Trophoblast cell (in vitro differentiated cells and primary cell): ENCODE measurements around the gene RASSF4.

Experiments used
- DNase-seq, 2 donors: peaks; one replicate each; pipeline ENCODE4 v3.0.0-alpha.2; 2016
- H2AFZ ChIP-seq: 2 replicates; pipeline ENCODE4 v1.6.1; 2013; ENCODE audit warnings: low read length, moderate library complexity, mild to moderate bottlenecking; ENCODE audit not compliant: insufficient read depth, poor library complexity
- H2AK5ac ChIP-seq: 2 replicates; pipeline ENCODE4 v1.6.1; 2013; ENCODE audit warnings: mild to moderate bottlenecking, low read length
- H2BK120ac ChIP-seq: 2 replicates; pipeline ENCODE4 v1.6.1; 2013; ENCODE audit warnings: low read length, mild to moderate bottlenecking, moderate library complexity; ENCODE audit not compliant: insufficient read depth, poor library complexity
- H2BK12ac ChIP-seq: 2 replicates; pipeline ENCODE4 v1.6.1; 2013; ENCODE audit warnings: mild to moderate bottlenecking, low read length, moderate library complexity
- H2BK5ac ChIP-seq: 2 replicates; pipeline ENCODE4 v1.6.1; 2013; ENCODE audit warnings: low read length, low read depth, moderate library complexity, mild to moderate bottlenecking; ENCODE audit not compliant: poor library complexity
- H3K14ac ChIP-seq: 2 replicates; pipeline ENCODE4 v1.6.1; 2013; ENCODE audit warnings: mild to moderate bottlenecking, low read length
- H3K18ac ChIP-seq: 2 replicates; pipeline ENCODE4 v1.6.1; 2013; ENCODE audit warnings: mild to moderate bottlenecking, low read length
- H3K23ac ChIP-seq: 2 replicates; pipeline ENCODE4 v1.6.1; 2013; ENCODE audit warnings: low read length
- H3K27ac ChIP-seq: 2 replicates; pipeline ENCODE4 v1.5.1; 2013; ENCODE audit warnings: low read depth, mild to moderate bottlenecking, inconsistent platforms, low read length, moderate library complexity
- H3K27me3 ChIP-seq: 2 replicates; pipeline ENCODE4 v1.6.1; 2013; ENCODE audit warnings: inconsistent platforms, mild to moderate bottlenecking, low read length, moderate library complexity; ENCODE audit not compliant: insufficient read depth
- H3K36me3 ChIP-seq, 2 experiments: 1 replicate in 1 of 2; 2 replicates in 1 of 2; pipeline ENCODE4 v1.6.1; 2013; ENCODE audit warnings: low read length in 2 of 2, mild to moderate bottlenecking in 2 of 2, moderate library complexity in 1 of 2; ENCODE audit not compliant: insufficient read depth in 2 of 2, control insufficient read depth in 1 of 2
- H3K4ac ChIP-seq: 2 replicates; pipeline ENCODE4 v1.6.1; 2013; ENCODE audit warnings: low read depth, mild to moderate bottlenecking, low read length, moderate library complexity
- H3K4me1 ChIP-seq, 2 experiments: 1 replicate in 1 of 2; 2 replicates in 1 of 2; pipeline ENCODE4 v1.6.1; 2013; ENCODE audit warnings: low read length in 2 of 2, mild to moderate bottlenecking in 2 of 2, moderate library complexity in 1 of 2; ENCODE audit not compliant: insufficient read depth in 2 of 2, control insufficient read depth in 1 of 2
- H3K4me2 ChIP-seq: 2 replicates; pipeline ENCODE4 v1.6.1; 2013; ENCODE audit warnings: inconsistent platforms, mild to moderate bottlenecking, low read length, moderate library complexity
- H3K4me3 ChIP-seq: 2 replicates; pipeline ENCODE4 v1.5.1; 2013; ENCODE audit warnings: mild to moderate bottlenecking, low read depth, low read length, inconsistent platforms
- H3K79me1 ChIP-seq: one replicate; pipeline ENCODE4 v1.6.1; 2013; ENCODE audit warnings: low read length
- H3K79me2 ChIP-seq: 2 replicates; pipeline ENCODE4 v1.6.1; 2013; ENCODE audit warnings: low read length, mild to moderate bottlenecking; ENCODE audit not compliant: control insufficient read depth, insufficient read depth, poor library complexity
- H3K9ac ChIP-seq: 2 replicates; pipeline ENCODE4 v1.6.1; 2013; ENCODE audit warnings: mild to moderate bottlenecking, low read length
- H3K9me3 ChIP-seq: 2 replicates; pipeline ENCODE4 v1.6.1; 2013; ENCODE audit warnings: low read depth, mild to moderate bottlenecking, control low read depth, inconsistent platforms, low read length; ENCODE audit not compliant: insufficient read depth
- H4K12ac ChIP-seq: 2 replicates; pipeline ENCODE4 v1.6.1; 2013; ENCODE audit warnings: low read depth, mild to moderate bottlenecking, low read length, moderate library complexity
- H4K8ac ChIP-seq: 2 replicates; pipeline ENCODE4 v1.6.1; 2013; ENCODE audit warnings: low read depth, mild to moderate bottlenecking, low read length, moderate library complexity
- H4K91ac ChIP-seq: one replicate; pipeline ENCODE4 v1.6.1; 2013; ENCODE audit warnings: low read depth, mild to moderate bottlenecking, low read length, moderate library complexity
- WGBS: extraction: QIAGEN DNeasy Blood & Tissue Kit; methylation state at CpG from one replicate; pipeline ENCODE4 v1.1.7; 2013; ENCODE audit warnings: missing lambda C conversion rate; ENCODE audit not compliant: insufficient read length, insufficient coverage; ENCODE audit errors: extremely low coverage; 5-methylcytosine and 5-hydroxymethylcytosine counted together

Gene RASSF4

GRCh38 chr10:44958196-44958897 is 1.3 kb upstream of the RASSF4 start:
- H2AFZ ChIP-seq: no peak overlapping the region
- peaks cover 27 to 50% of the 10 kb centered on the region in 2 experiments for H3K4me1 ChIP-seq
- H2BK120ac ChIP-seq: no peak overlapping the region
- H2BK12ac ChIP-seq: peak overlapping the region; percentile 24
- no peak overlapping the region for H3K23ac ChIP-seq
- H4K8ac ChIP-seq: no peak overlapping the region
- no peak overlapping the region for H2BK5ac ChIP-seq
- no peak overlapping the region for H3K4me3 ChIP-seq
- H3K14ac ChIP-seq: peak overlapping the region; percentile 19
- H3K36me3 ChIP-seq: peaks cover 2 to 3% of the 10 kb centered on the region in 2 experiments
- H4K12ac ChIP-seq: no peak overlapping the region
- peak overlapping the region; percentile 92 for H3K27ac ChIP-seq
- H2AK5ac ChIP-seq: no peak overlapping the region
- H3K4me2 ChIP-seq: peak overlapping the region; percentile 77
- peak; percentile 46 to 55 for DNase-seq
- H3K9me3 ChIP-seq: no peaks in the 10 kb centered on the region
- H3K27me3 ChIP-seq: no peaks in the 10 kb centered on the region
- peak overlapping the region; percentile 5 for H3K18ac ChIP-seq
- no CpG with 5 or more reads among the region's 5 CpGs for WGBS
- H3K9ac ChIP-seq: no peak overlapping the region
- peaks cover 8% of the 10 kb centered on the region for H3K79me1 ChIP-seq
- peak overlapping the region; percentile 40 for H3K4ac ChIP-seq
- no peak overlapping the region for H4K91ac ChIP-seq
- peaks cover 4% of the 10 kb centered on the region for H3K79me2 ChIP-seq

- Histone ChIP-seq H3K27me3 (no peaks in the 10 kb centered on the region), H2AK5ac (no peak overlapping the region), H2BK5ac (peak overlapping the region; percentile 93), H3K36me3 (peaks cover 2 to 3% of the 10 kb centered on the region in 2 experiments), H3K9ac (peak overlapping the region; percentile 85), H3K4me3 (peak overlapping the region; percentile 88), H3K23ac (no peak overlapping the region), H3K18ac (peak overlapping the region; percentile 97), H2BK12ac (no peak overlapping the region), H3K4ac (peak overlapping the region; percentile 40), H4K91ac (peak overlapping the region; percentile 95), H2BK120ac (peak overlapping the region; percentile 97), H3K27ac (peak overlapping the region; percentile 92), H3K14ac (no peak overlapping the region), H3K9me3 (no peaks in the 10 kb centered on the region), H2AFZ (no peak overlapping the region), H3K79me2 (peaks cover 6% of the 10 kb centered on the region), H4K8ac (peak overlapping the region; percentile 98), H3K4me2 (peak overlapping the region; percentile 77), H3K4me1 (peaks cover 28 to 52% of the 10 kb centered on the region in 2 experiments), H4K12ac (no peak overlapping the region), H3K79me1 (peaks cover 9% of the 10 kb centered on the region)
- no peak for DNase-seq
- WGBS: no CpG with 5 or more reads among the region's 6 CpGs
Measured at GRCh38 chr10:44958898-44959246, 730 bp upstream of the RASSF4 start.

- Histone ChIP-seq H3K4me3 (peak overlapping the region; percentile 73), H2AK5ac (no peak overlapping the region), H4K91ac (no peak overlapping the region), H4K12ac (no peak overlapping the region), H3K9me3 (no peaks in the 10 kb centered on the region), H3K27me3 (no peaks in the 10 kb centered on the region), H3K79me2 (peaks cover 8% of the 10 kb centered on the region), H2BK12ac (peak overlapping the region; percentile 67), H4K8ac (no peak overlapping the region), H3K79me1 (peaks cover 16% of the 10 kb centered on the region), H3K4me2 (peak overlapping the region; percentile 84), H3K36me3 (peaks cover 2 to 3% of the 10 kb centered on the region in 2 experiments), H3K9ac (peak overlapping the region; percentile 35), H3K18ac (peak overlapping the region; percentile 1), H3K27ac (no peak overlapping the region), H3K23ac (no peak overlapping the region), H3K4me1 (peaks cover 39 to 63% of the 10 kb centered on the region in 2 experiments), H2BK120ac (no peak overlapping the region), H3K14ac (peak overlapping the region; percentile 6), H3K4ac (no peak overlapping the region), H2AFZ (no peak overlapping the region), H2BK5ac (no peak overlapping the region)
- no CpG with 5 or more reads among the region's 8 CpGs for WGBS
- DNase-seq: no peak
Measured at GRCh38 chr10:44960088-44960460, 472 bp downstream of the RASSF4 start.

GRCh38 chr10:44960482-44961229 is 1.1 kb downstream of the RASSF4 start:
- H3K27ac ChIP-seq: no peak overlapping the region
- H3K27me3 ChIP-seq: no peaks in the 10 kb centered on the region
- peaks cover 16% of the 10 kb centered on the region for H3K79me1 ChIP-seq
- H2AK5ac ChIP-seq: peak overlapping the region; percentile 64
- H4K91ac ChIP-seq: peak overlapping the region; percentile 26
- H3K4me2 ChIP-seq: peak overlapping the region; percentile 84
- peak overlapping the region; percentile 67 for H2BK12ac ChIP-seq
- H2BK5ac ChIP-seq: no peak overlapping the region
- H3K4ac ChIP-seq: no peak overlapping the region
- peak overlapping the region; percentile 6 for H3K14ac ChIP-seq
- H3K18ac ChIP-seq: no peak overlapping the region
- H3K23ac ChIP-seq: no peak overlapping the region
- WGBS: no CpG with 5 or more reads among the region's 7 CpGs
- H3K36me3 ChIP-seq: peaks cover 2 to 3% of the 10 kb centered on the region in 2 experiments
- peaks cover 2% of the 10 kb centered on the region for H3K9me3 ChIP-seq
- H3K9ac ChIP-seq: peak overlapping the region; percentile 35
- H3K79me2 ChIP-seq: peaks cover 8% of the 10 kb centered on the region
- no peak for DNase-seq
- no peak overlapping the region for H3K4me3 ChIP-seq
- no peak overlapping the region for H2BK120ac ChIP-seq
- H4K8ac ChIP-seq: no peak overlapping the region
- H4K12ac ChIP-seq: no peak overlapping the region
- H2AFZ ChIP-seq: no peak overlapping the region
- H3K4me1 ChIP-seq: peaks cover 39 to 66% of the 10 kb centered on the region in 2 experiments
